ENCODE data around the gene TIMM10. TPM values are rescaled to one million over a fixed set of nuclear protein-coding genes. Genes with fewer than 3 reads are reported as not detected.
A peak's percentile ranks its signal among the peaks of the same experiment; 100 is the strongest.

The TIMM10 gene
- 10 to 100 TPM; 38.8 to 61.6 TPM for polyA plus RNA-seq

GRCh38 chr11:57530596-57531507 is at the start of gene TIMM10:
Gene TIMM10 (minus strand): TSS chr11:57530754. CDS start chr11:57530189, 565 bp downstream.
- WGBS, 2 donors, result 0% methylated on average over 49 of the region's 49 CpGs
- H3K4me1 ChIP-seq (ENCODE audit: control insufficient read depth in 2 of 2, insufficient read depth in 2 of 2, low read length in 1 of 2), result peaks cover 3 to 5% of the 10 kb centered on the region in 2 donors
- H3K36me3 ChIP-seq (ENCODE audit: control insufficient read depth in 2 of 2, insufficient read depth in 2 of 2, low read length in 1 of 2), result peaks cover 5 to 6% of the 10 kb centered on the region in 2 donors
- H3K27ac ChIP-seq (ENCODE audit: low read depth in 2 of 2, low read length in 1 of 2), result peak within 1 kb of the TSS; percentile 74 to 78
- H3K27me3 ChIP-seq (ENCODE audit: control insufficient read depth in 1 of 2, insufficient read depth in 2 of 2, low read length in 2 of 2), result no peaks in the 10 kb centered on the region
- no peaks in the 10 kb centered on the region for H3K9me3 ChIP-seq (ENCODE audit: control insufficient read depth in 2 of 2, insufficient read depth in 1 of 2, low read depth in 1 of 2, low read length in 1 of 2)
- peak within 1 kb of the TSS; percentile 80 to 89 for H3K4me3 ChIP-seq (ENCODE audit: low read depth in 1 of 2, low read length in 2 of 2)

- H3K27ac ChIP-seq (ENCODE audit: low read depth in 2 of 2, low read length in 1 of 2), result no peak overlapping the region
- H3K9me3 ChIP-seq (ENCODE audit: control insufficient read depth in 2 of 2, insufficient read depth in 1 of 2, low read depth in 1 of 2, low read length in 1 of 2), result no peaks in the 10 kb centered on the region
- 57 to 69% methylated on average over 4 of the region's 4 CpGs for WGBS, 2 donors
- no peak overlapping the region for H3K4me3 ChIP-seq (ENCODE audit: low read depth in 1 of 2, low read length in 2 of 2)
- H3K36me3 ChIP-seq (ENCODE audit: control insufficient read depth in 2 of 2, insufficient read depth in 2 of 2, low read length in 1 of 2), result no peaks in the 10 kb centered on the region
- H3K27me3 ChIP-seq (ENCODE audit: control insufficient read depth in 1 of 2, insufficient read depth in 2 of 2, low read length in 2 of 2), result no peaks in the 10 kb centered on the region
- H3K4me1 ChIP-seq (ENCODE audit: control insufficient read depth in 2 of 2, insufficient read depth in 2 of 2, low read length in 1 of 2), result no peaks in the 10 kb centered on the region
Observed at GRCh38 chr11:57574061-57574460, 43.5 kb upstream of the TIMM10 start.

GRCh38 chr11:57571606-57572005 is 41.1 kb upstream of the TIMM10 start:
- Histone ChIP-seq H3K27ac (ENCODE audit: low read depth in 2 of 2, low read length in 1 of 2) (no peak overlapping the region), H3K4me1 (ENCODE audit: control insufficient read depth in 2 of 2, insufficient read depth in 2 of 2, low read length in 1 of 2) (peaks cover 0 to 3% of the 10 kb centered on the region in 2 donors), H3K4me3 (ENCODE audit: low read depth in 1 of 2, low read length in 2 of 2) (no peak overlapping the region), H3K36me3 (ENCODE audit: control insufficient read depth in 2 of 2, insufficient read depth in 2 of 2, low read length in 1 of 2) (no peaks in the 10 kb centered on the region), H3K9me3 (ENCODE audit: control insufficient read depth in 2 of 2, insufficient read depth in 1 of 2, low read depth in 1 of 2, low read length in 1 of 2) (no peaks in the 10 kb centered on the region), H3K27me3 (ENCODE audit: control insufficient read depth in 1 of 2, insufficient read depth in 2 of 2, low read length in 2 of 2) (no peaks in the 10 kb centered on the region)
- WGBS, 2 donors, result 63 to 65% methylated on average over 2 of the region's 2 CpGs

- Histone ChIP-seq H3K27ac (ENCODE audit: low read depth in 2 of 2, low read length in 1 of 2) (peak overlapping the region; percentile 23 to 82), H3K4me1 (ENCODE audit: control insufficient read depth in 2 of 2, insufficient read depth in 2 of 2, low read length in 1 of 2) (peaks cover 0 to 6% of the 10 kb centered on the region in 2 donors), H3K9me3 (ENCODE audit: control insufficient read depth in 2 of 2, insufficient read depth in 1 of 2, low read depth in 1 of 2, low read length in 1 of 2) (no peaks in the 10 kb centered on the region), H3K36me3 (ENCODE audit: control insufficient read depth in 2 of 2, insufficient read depth in 2 of 2, low read length in 1 of 2) (no peaks in the 10 kb centered on the region), H3K4me3 (ENCODE audit: low read depth in 1 of 2, low read length in 2 of 2) (peak overlapping the region; percentile 63 to 72), H3K27me3 (ENCODE audit: control insufficient read depth in 1 of 2, insufficient read depth in 2 of 2, low read length in 2 of 2) (no peaks in the 10 kb centered on the region)
- 32 to 36% methylated on average over 6 of the region's 6 CpGs for WGBS, 2 donors
Observed at GRCh38 chr11:57568330-57568766, 37.8 kb upstream of the TIMM10 start.

GRCh38 chr11:57567515-57568329 is 37.2 kb upstream of the TIMM10 start, which contains the start of gene UBE2L6:
Gene UBE2L6 (minus strand): TSS chr11:57567672. CDS start chr11:57567611, 61 bp downstream.
- Histone ChIP-seq H3K4me1 (ENCODE audit: control insufficient read depth in 2 of 2, insufficient read depth in 2 of 2, low read length in 1 of 2) (peaks cover 0 to 6% of the 10 kb centered on the region in 2 donors), H3K27me3 (ENCODE audit: control insufficient read depth in 1 of 2, insufficient read depth in 2 of 2, low read length in 2 of 2) (no peaks in the 10 kb centered on the region), H3K4me3 (ENCODE audit: low read depth in 1 of 2, low read length in 2 of 2) (peak within 1 kb of the TSS; percentile 63 to 72), H3K9me3 (ENCODE audit: control insufficient read depth in 2 of 2, insufficient read depth in 1 of 2, low read depth in 1 of 2, low read length in 1 of 2) (no peaks in the 10 kb centered on the region), H3K36me3 (ENCODE audit: control insufficient read depth in 2 of 2, insufficient read depth in 2 of 2, low read length in 1 of 2) (no peaks in the 10 kb centered on the region), H3K27ac (ENCODE audit: low read depth in 2 of 2, low read length in 1 of 2) (peak within 1 kb of the TSS; percentile 82 to 88)
- WGBS, 2 donors, result 0 to 1% methylated on average over 76 to 92 of the region's 92 CpGs

GRCh38 chr11:57566905-57567514 is 36.5 kb upstream of the TIMM10 start:
- 3 to 4% methylated on average over 15 of the region's 15 CpGs for WGBS, 2 donors
- Histone ChIP-seq H3K4me3 (ENCODE audit: low read depth in 1 of 2, low read length in 2 of 2) (peak overlapping the region; percentile 63 to 72), H3K27ac (ENCODE audit: low read depth in 2 of 2, low read length in 1 of 2) (peak overlapping the region; percentile 82 to 88), H3K36me3 (ENCODE audit: control insufficient read depth in 2 of 2, insufficient read depth in 2 of 2, low read length in 1 of 2) (no peaks in the 10 kb centered on the region), H3K9me3 (ENCODE audit: control insufficient read depth in 2 of 2, insufficient read depth in 1 of 2, low read depth in 1 of 2, low read length in 1 of 2) (no peaks in the 10 kb centered on the region), H3K4me1 (ENCODE audit: control insufficient read depth in 2 of 2, insufficient read depth in 2 of 2, low read length in 1 of 2) (peaks cover 2 to 9% of the 10 kb centered on the region in 2 donors), H3K27me3 (ENCODE audit: control insufficient read depth in 1 of 2, insufficient read depth in 2 of 2, low read length in 2 of 2) (no peaks in the 10 kb centered on the region)

GRCh38 chr11:57566005-57566904 is 35.7 kb upstream of the TIMM10 start:
- Histone ChIP-seq H3K27ac (ENCODE audit: low read depth in 2 of 2, low read length in 1 of 2) (peak overlapping the region; percentile 82 to 88), H3K9me3 (ENCODE audit: control insufficient read depth in 2 of 2, insufficient read depth in 1 of 2, low read depth in 1 of 2, low read length in 1 of 2) (no peaks in the 10 kb centered on the region), H3K4me3 (ENCODE audit: low read depth in 1 of 2, low read length in 2 of 2) (peak overlapping the region; percentile 26 to 63), H3K27me3 (ENCODE audit: control insufficient read depth in 1 of 2, insufficient read depth in 2 of 2, low read length in 2 of 2) (no peaks in the 10 kb centered on the region), H3K36me3 (ENCODE audit: control insufficient read depth in 2 of 2, insufficient read depth in 2 of 2, low read length in 1 of 2) (no peaks in the 10 kb centered on the region), H3K4me1 (ENCODE audit: control insufficient read depth in 2 of 2, insufficient read depth in 2 of 2, low read length in 1 of 2) (peaks cover 2 to 9% of the 10 kb centered on the region in 2 donors)
- WGBS, 2 donors, result 17 to 28% methylated on average over 4 of the region's 4 CpGs

- WGBS, 2 donors, result 51 to 71% methylated on average over 4 of the region's 4 CpGs
- Histone ChIP-seq H3K27ac (ENCODE audit: low read depth in 2 of 2, low read length in 1 of 2) (no peak overlapping the region), H3K36me3 (ENCODE audit: control insufficient read depth in 2 of 2, insufficient read depth in 2 of 2, low read length in 1 of 2) (peaks cover 0 to 4% of the 10 kb centered on the region in 2 donors)
Observed at GRCh38 chr11:57562596-57562995, 32.0 kb upstream of the TIMM10 start.

More at GRCh38 chr11:57562596-57562995, 32.0 kb upstream of the TIMM10 start:
- H3K9me3 ChIP-seq (ENCODE audit: control insufficient read depth in 2 of 2, insufficient read depth in 1 of 2, low read depth in 1 of 2, low read length in 1 of 2), result no peaks in the 10 kb centered on the region
- no peaks in the 10 kb centered on the region for H3K27me3 ChIP-seq (ENCODE audit: control insufficient read depth in 1 of 2, insufficient read depth in 2 of 2, low read length in 2 of 2)
- H3K4me3 ChIP-seq (ENCODE audit: low read depth in 1 of 2, low read length in 2 of 2), result no peak overlapping the region
- H3K4me1 ChIP-seq (ENCODE audit: control insufficient read depth in 2 of 2, insufficient read depth in 2 of 2, low read length in 1 of 2), result peaks cover 2 to 5% of the 10 kb centered on the region in 2 donors
